Endodermal cell (in vitro differentiated cells): ENCODE data around the gene RGPD4. TPM values are rescaled to one million over a fixed set of nuclear protein-coding genes. Genes with fewer than 3 reads are reported as not detected.

Source experiments
- DNase-seq: peaks from one replicate; pipeline ENCODE4 v3.0.0-alpha.2; 2017
- H3K27ac ChIP-seq: 2 replicates; pipeline ENCODE4 v1.5.1; 2013; ENCODE audit warnings: mild to moderate bottlenecking, low read depth, low read length, moderate library complexity
- H3K27me3 ChIP-seq: 2 replicates; pipeline ENCODE4 v1.6.1; 2013; ENCODE audit warnings: mild to moderate bottlenecking, low read length, moderate library complexity; ENCODE audit not compliant: insufficient read depth, control insufficient read depth, poor library complexity, severe bottlenecking
- H3K36me3 ChIP-seq: 2 replicates; pipeline ENCODE4 v1.7.0; 2013; ENCODE audit warnings: mild to moderate bottlenecking, low read length, moderate library complexity; ENCODE audit not compliant: control insufficient read depth, insufficient read depth
- H3K4me1 ChIP-seq: one replicate; pipeline ENCODE4 v1.7.0; 2013; ENCODE audit warnings: low read length; ENCODE audit not compliant: control insufficient read depth, insufficient read depth
- H3K4me3 ChIP-seq: 2 replicates; pipeline ENCODE4 v1.5.1; 2013; ENCODE audit warnings: mild to moderate bottlenecking, low read length, moderate library complexity
- H3K9ac ChIP-seq: 2 replicates; pipeline ENCODE4 v1.6.1; 2013; ENCODE audit warnings: mild to moderate bottlenecking, low read length, moderate library complexity; ENCODE audit not compliant: poor library complexity, severe bottlenecking; ENCODE audit errors: extremely low read depth
- H3K9me3 ChIP-seq: 2 replicates; pipeline ENCODE4 v1.6.1; 2013; ENCODE audit warnings: mild to moderate bottlenecking, low read length, moderate library complexity; ENCODE audit not compliant: control insufficient read depth
- H3K27ac Mint-ChIP-seq: 2 replicates; pipeline ENCODE4 v1.8.0; 2020; ENCODE audit warnings: mixed read lengths
- H3K27me3 Mint-ChIP-seq: 2 replicates; pipeline ENCODE4 v1.8.0; 2021; ENCODE audit warnings: mild to moderate bottlenecking, mixed read lengths; ENCODE audit not compliant: insufficient read depth
- H3K36me3 Mint-ChIP-seq: 2 replicates; pipeline ENCODE4 v1.8.0; 2020; ENCODE audit warnings: low read depth, mixed read lengths
- H3K4me1 Mint-ChIP-seq: 2 replicates; pipeline ENCODE4 v1.8.0; 2020; ENCODE audit warnings: mixed read lengths
- H3K4me3 Mint-ChIP-seq: 2 replicates; pipeline ENCODE4 v1.8.0; 2020; ENCODE audit warnings: mild to moderate bottlenecking, moderate library complexity, mixed read lengths
- H3K9me3 Mint-ChIP-seq: 2 replicates; pipeline ENCODE4 v1.8.0; 2020; ENCODE audit warnings: mild to moderate bottlenecking, mixed read lengths
- CTCF ChIP-seq: fragments of 200-600 bp; sonication (generic); conservative IDR thresholded peaks from 2 replicates; pipeline ENCODE4 v1.5.0; 2021; ENCODE audit warnings: antibody characterized with exemption, mild to moderate bottlenecking
- WGBS, 2 experiments: methylation state at CpG; one replicate each; pipeline versions ENCODE4 v1.1.5 to v1.1.7; 2013; ENCODE audit warnings: missing lambda C conversion rate in 2 of 2, mixed read lengths in 1 of 2; ENCODE audit not compliant: insufficient coverage in 1 of 2, insufficient read length in 1 of 2; 5-methylcytosine and 5-hydroxymethylcytosine counted together
- total RNA-seq, 2 donors: library from RNA; stranded (reverse); fragmentation: NEBNext Ultra II Directional in 1 of 2; extraction: Animal tissue kit (Norgen Biotek cat#: 25700) in 1 of 2; gene quantifications; 2 replicates in 1 of 2; 3 replicates in 1 of 2; pipeline ENCODE4 v1.2.1, GENCODE V29; 2021

The RGPD4 gene
- total RNA-seq, 2 donors from 2014 or later: 0.13 TPM

DNA sequence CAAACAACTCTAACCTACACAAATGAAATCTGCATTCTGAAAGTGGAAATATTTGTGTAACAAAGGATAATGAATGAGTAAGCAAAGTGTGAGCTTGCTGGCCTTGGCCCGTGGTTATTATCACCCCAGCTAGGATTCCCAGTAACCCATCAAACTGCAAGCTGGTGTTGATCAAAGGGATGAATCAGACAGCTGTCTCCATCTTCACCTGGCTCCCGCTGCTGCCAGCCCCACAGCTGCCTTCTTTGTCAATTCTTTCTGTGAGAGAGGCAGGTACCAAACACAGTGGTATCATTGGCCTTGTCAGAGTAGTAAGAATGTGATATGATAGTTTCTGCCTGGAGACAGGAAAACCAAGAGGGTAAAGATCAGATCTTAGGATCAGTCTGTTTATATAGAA is 25.2 kb upstream of the RGPD4 start:
- Mint-ChIP-seq H3K36me3 (no peaks in the 10 kb centered on the region), H3K27ac (no peak overlapping the region), H3K4me3 (no peak overlapping the region), H3K27me3 (no peaks in the 10 kb centered on the region), H3K9me3 (no peaks in the 10 kb centered on the region), H3K4me1 (peaks cover 18% of the 10 kb centered on the region)
- Histone ChIP-seq H3K36me3 (no peaks in the 10 kb centered on the region), H3K4me3 (no peak overlapping the region), H3K9ac (no peak overlapping the region), H3K27ac (no peak overlapping the region), H3K27me3 (no peaks in the 10 kb centered on the region), H3K4me1 (no peaks in the 10 kb centered on the region), H3K9me3 (peaks cover 4% of the 10 kb centered on the region)
- peak; percentile 60 for DNase-seq
- no peak for TF ChIP-seq CTCF
- WGBS, 2 experiments: 39% methylated on average over 2 of the region's 2 CpGs; no CpG with 5 or more reads in 1 of the 2 experiments

DNA sequence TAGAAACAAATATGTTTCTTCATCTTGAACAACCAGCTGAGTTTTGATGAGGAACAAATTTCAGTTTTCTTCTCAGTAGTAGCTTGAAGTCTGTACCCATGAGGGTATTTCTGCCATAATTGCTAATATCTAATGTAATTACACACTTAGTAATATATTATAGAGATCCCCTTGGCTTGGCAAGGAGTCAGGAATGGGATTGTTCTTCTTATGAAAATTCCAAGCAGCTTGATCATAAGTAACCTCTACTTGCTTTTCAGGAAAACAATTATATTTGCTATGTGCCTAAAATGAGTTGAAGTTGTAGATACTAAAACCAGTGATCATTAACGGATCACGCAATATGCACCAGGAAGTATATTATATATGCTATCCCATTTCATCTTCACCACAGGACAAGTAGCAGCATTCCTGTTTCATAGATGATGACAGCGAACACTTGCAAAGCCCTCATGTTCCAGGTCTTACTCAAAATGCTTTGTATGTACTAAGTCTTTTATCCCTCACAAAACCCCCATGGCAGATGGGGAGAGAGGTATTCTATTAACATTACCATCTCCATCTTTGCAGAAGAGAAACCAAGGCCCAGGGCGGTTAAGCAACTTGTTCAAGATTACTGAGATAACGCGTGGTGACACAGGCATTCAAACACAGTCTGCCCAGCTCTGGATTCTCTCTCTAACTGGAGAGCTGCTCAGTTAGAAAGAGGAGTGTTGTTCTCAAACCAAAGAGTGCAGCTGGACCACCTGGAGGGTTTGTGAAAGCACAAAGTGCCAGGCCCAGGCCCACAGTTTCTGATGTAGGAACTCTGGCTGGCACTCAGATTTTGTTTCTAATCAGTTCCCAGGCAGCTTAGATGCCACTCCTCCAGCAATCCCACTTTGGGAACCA is 21.8 kb upstream of the RGPD4 start:
- Mint-ChIP-seq H3K27me3 (no peaks in the 10 kb centered on the region), H3K4me3 (no peak overlapping the region), H3K27ac (no peak overlapping the region), H3K36me3 (no peaks in the 10 kb centered on the region), H3K4me1 (peaks cover 18% of the 10 kb centered on the region), H3K9me3 (no peaks in the 10 kb centered on the region)
- no peaks in the 10 kb centered on the region for H3K36me3 ChIP-seq
- no peak overlapping the region for H3K4me3 ChIP-seq
- H3K27me3 ChIP-seq: no peaks in the 10 kb centered on the region
- TF ChIP-seq CTCF: no peak
- DNase-seq: no peak
- no peaks in the 10 kb centered on the region for H3K4me1 ChIP-seq
- peaks cover 4% of the 10 kb centered on the region for H3K9me3 ChIP-seq
- no peak overlapping the region for H3K9ac ChIP-seq
- WGBS, 2 experiments: 95 to 96% methylated on average over 3 to 6 of the region's 6 CpGs
- no peak overlapping the region for H3K27ac ChIP-seq

- H3K9ac ChIP-seq: no peak overlapping the region
Observed at GRCh38 chr2:107806901-107807300, 19.8 kb upstream of the RGPD4 start.

More at GRCh38 chr2:107806901-107807300, 19.8 kb upstream of the RGPD4 start:
- H3K4me1 Mint-ChIP-seq: peaks cover 14% of the 10 kb centered on the region
- H3K27ac Mint-ChIP-seq: no peak overlapping the region
- DNase-seq: no peak
- Histone ChIP-seq H3K4me1 (no peaks in the 10 kb centered on the region), H3K27ac (no peak overlapping the region), H3K9me3 (peaks cover 4% of the 10 kb centered on the region), H3K4me3 (no peak overlapping the region), H3K36me3 (no peaks in the 10 kb centered on the region), H3K27me3 (no peaks in the 10 kb centered on the region)
- no peaks in the 10 kb centered on the region for H3K27me3 Mint-ChIP-seq
- no peaks in the 10 kb centered on the region for H3K36me3 Mint-ChIP-seq
- 86 to 92% methylated on average over 1 to 3 of the region's 4 CpGs for WGBS, 2 experiments
- no peak for TF ChIP-seq CTCF
- no peaks in the 10 kb centered on the region for H3K9me3 Mint-ChIP-seq
- no peak overlapping the region for H3K4me3 Mint-ChIP-seq
